IMR-90 (cell line): ENCODE data around the gene BOD1L2. TPM values are rescaled to one million over a fixed set of nuclear protein-coding genes. Genes with fewer than 3 reads are reported as not detected.

Experiments
- ATAC-seq: fragments of 200-7000 bp; cut with Tn5 transposase; 2 replicates; pipeline ENCODE4 v1.9.1; 2020; ENCODE audit warnings: low read depth, mild to moderate bottlenecking, moderate library complexity
- BruUV-seq: library from RNA; stranded (reverse); fragments of 400-500 nt; replicated peaks from 2 replicates; lab custom pipeline; 2021; lab: Mats Ljungman, UMichigan
- CTCF ChIA-PET: fragments of 300-600 bp; formaldehyde crosslinking; extraction: SDS; loops from one replicate; lab custom pipeline; 2021; ENCODE audit warnings: antibody characterized with exemption; lab: Yijun Ruan, JAX
- POLR2A ChIA-PET: fragments of 300-600 bp; sonication (Branson Sonifier 250); formaldehyde crosslinking; loops from one replicate; lab custom pipeline; 2022; ENCODE audit warnings: antibody characterized with exemption; ENCODE audit not compliant: unreplicated experiment; lab: Charles Lee
- DNase-seq: peaks from one replicate; pipeline ENCODE4 v3.0.0; 2013
- H2AFZ ChIP-seq: replicated peaks from 2 replicates; pipeline ENCODE3; 2013; ENCODE audit warnings: low read length, mild to moderate bottlenecking; ENCODE audit not compliant: poor library complexity
- H2AK5ac ChIP-seq: 2 replicates; pipeline ENCODE4 v1.6.1; 2013; ENCODE audit warnings: low read depth, low read length, inconsistent platforms
- H2AK9ac ChIP-seq: replicated peaks from 2 replicates; pipeline ENCODE3; 2013; ENCODE audit warnings: mild to moderate bottlenecking, low read depth, low read length, moderate library complexity; ENCODE audit not compliant: poor library complexity
- H2BK120ac ChIP-seq: 2 replicates; pipeline ENCODE4 v1.6.1; 2013; ENCODE audit warnings: low read depth, low read length, inconsistent platforms
- H2BK15ac ChIP-seq: 3 replicates; pipeline ENCODE4 v1.6.1; 2013; ENCODE audit warnings: low read depth, low read length, inconsistent platforms
- H2BK20ac ChIP-seq: 2 replicates; pipeline ENCODE4 v1.6.1; 2013; ENCODE audit warnings: low read depth, mild to moderate bottlenecking, inconsistent platforms, low read length, moderate library complexity
- H2BK5ac ChIP-seq: 2 replicates; pipeline ENCODE4 v1.6.1; 2013; ENCODE audit warnings: mild to moderate bottlenecking, low read depth, low read length, inconsistent platforms; ENCODE audit not compliant: poor library complexity, severe bottlenecking
- H3K14ac ChIP-seq: replicated peaks from 2 replicates; pipeline ENCODE4 v1.6.1; 2013; ENCODE audit warnings: low read depth, low read length, inconsistent platforms
- H3K18ac ChIP-seq: 2 replicates; pipeline ENCODE4 v1.6.1; 2013; ENCODE audit warnings: low read depth, low read length, control low read depth
- H3K23ac ChIP-seq: 2 replicates; pipeline ENCODE4 v1.6.1; 2013; ENCODE audit warnings: low read depth, low read length, inconsistent platforms
- H3K27ac ChIP-seq: 2 replicates; pipeline ENCODE4 v1.5.1; 2013; ENCODE audit warnings: mild to moderate bottlenecking, control low read depth, low read length; ENCODE audit not compliant: insufficient read depth
- H3K27me3 ChIP-seq: 2 replicates; pipeline ENCODE4 v1.6.1; 2013; ENCODE audit warnings: low read length; ENCODE audit not compliant: control insufficient read depth, insufficient read depth
- H3K36me3 ChIP-seq: 2 replicates; pipeline ENCODE4 v1.6.1; 2013; ENCODE audit warnings: low read length, mixed read lengths; ENCODE audit not compliant: control insufficient read depth, insufficient read depth
- H3K4ac ChIP-seq: 2 replicates; pipeline ENCODE4 v1.6.1; 2013; ENCODE audit warnings: low read depth, low read length, inconsistent platforms
- H3K4me1 ChIP-seq: 2 replicates; pipeline ENCODE4 v1.6.1; 2013; ENCODE audit warnings: low read length, mixed read lengths; ENCODE audit not compliant: control insufficient read depth, insufficient read depth
- H3K4me2 ChIP-seq: 2 replicates; pipeline ENCODE4 v1.6.1; 2013; ENCODE audit warnings: low read depth, mild to moderate bottlenecking, control low read depth, low read length, moderate library complexity
- H3K4me3 ChIP-seq: 2 replicates; pipeline ENCODE4 v1.5.1; 2013; ENCODE audit warnings: low read depth, mild to moderate bottlenecking, control low read depth, low read length, moderate library complexity; ENCODE audit not compliant: insufficient read depth
- H3K56ac ChIP-seq: 2 replicates; pipeline ENCODE4 v1.6.1; 2013; ENCODE audit warnings: low read length, inconsistent platforms; ENCODE audit not compliant: insufficient read depth; ENCODE audit errors: extremely low read depth
- H3K79me1 ChIP-seq, 2 experiments: 2 replicates each; pipeline ENCODE4 v1.6.1; 2013; ENCODE audit warnings: low read length in 2 of 2, inconsistent platforms in 1 of 2, low read depth in 1 of 2
- H3K9ac ChIP-seq: 2 replicates; pipeline ENCODE4 v1.6.1; 2013; ENCODE audit warnings: low read depth, low read length, control low read depth
- H3K9me1 ChIP-seq: 2 replicates; pipeline ENCODE4 v1.6.1; 2013; ENCODE audit warnings: low read length, inconsistent platforms; ENCODE audit not compliant: insufficient read depth
- H3K9me3 ChIP-seq: 2 replicates; pipeline ENCODE4 v1.6.1; 2013; ENCODE audit warnings: low read length; ENCODE audit not compliant: control insufficient read depth, insufficient read depth
- H4K20me1 ChIP-seq: 2 replicates; pipeline ENCODE4 v1.6.1; 2013; ENCODE audit warnings: low read length, inconsistent platforms; ENCODE audit not compliant: insufficient read depth
- H4K5ac ChIP-seq: 2 replicates; pipeline ENCODE4 v1.6.1; 2013; ENCODE audit warnings: mild to moderate bottlenecking, low read depth, low read length, control low read depth
- H4K8ac ChIP-seq, 2 experiments: 2 replicates each; pipeline ENCODE4 v1.6.1; 2013; ENCODE audit warnings: low read depth in 2 of 2, low read length in 2 of 2, control low read depth in 1 of 2, inconsistent platforms in 1 of 2
- H4K91ac ChIP-seq: 2 replicates; pipeline ENCODE4 v1.6.1; 2013; ENCODE audit warnings: low read depth, low read length, inconsistent platforms; ENCODE audit not compliant: insufficient read depth
- CEBPB ChIP-seq: IDR thresholded peaks from 2 replicates; pipeline ENCODE4 v1.6.1; 2012; ENCODE audit warnings: low read depth, low read length, improper control_type of control experiment
- MAFK ChIP-seq: IDR thresholded peaks from 2 replicates; pipeline ENCODE4 v1.6.1; 2012; ENCODE audit warnings: low read depth, low read length, improper control_type of control experiment
- NFE2L2 ChIP-seq: fragments of 150-350 bp; IDR thresholded peaks from 2 replicates; pipeline ENCODE4 v1.6.1; 2016; ENCODE audit warnings: low read depth, mild to moderate bottlenecking, low read length
- POLR2A ChIP-seq: IDR thresholded peaks from 2 replicates; pipeline ENCODE4 v1.6.1; 2012; ENCODE audit warnings: mild to moderate bottlenecking, low read depth, low read length
- RAD21 ChIP-seq: IDR thresholded peaks from 2 replicates; pipeline ENCODE4 v1.6.1; 2012; ENCODE audit warnings: low read length, improper control_type of control experiment
- SMC3 ChIP-seq: fragments of 150-350 bp; IDR thresholded peaks from 2 replicates; pipeline ENCODE4 v1.6.1; 2016; ENCODE audit warnings: low read depth, mild to moderate bottlenecking, antibody characterized with exemption, low read length, moderate library complexity
- WGBS, 2 experiments: methylation state at CpG; one replicate each; pipeline versions ENCODE4 v1.1.5 to v1.1.7; 2013; ENCODE audit warnings: missing lambda C conversion rate in 2 of 2; ENCODE audit not compliant: insufficient read length in 1 of 2; ENCODE audit errors: extremely low coverage in 2 of 2; 5-methylcytosine and 5-hydroxymethylcytosine counted together
- dilution Hi-C: fragments of 300-500 bp; cut with HindIII; formaldehyde crosslinking; loops from one replicate; pipeline ENCODE4 v1.14.3; 2018; ENCODE audit warnings: low sequenced_read_pairs; ENCODE audit not compliant: unreplicated experiment
- in situ Hi-C: fragments of 300-500 bp; cut with MboI; formaldehyde crosslinking; loops from 3 replicates; pipeline ENCODE4 v1.14.3; 2019; ENCODE audit warnings: low sequenced_read_pairs, inconsistent platforms, mixed read lengths
- intact Hi-C: fragments of 100-400 bp; cut with micrococcal nuclease; formaldehyde crosslinking; loops from 2 replicates; pipeline ENCODE4 v1.10.0; 2022
- polyA plus RNA-seq, 3 experiments: library from polyadenylated mRNA; depleted of rRNA; stranded (reverse); fragments of >200 nt; gene quantifications; 2 replicates each; pipeline ENCODE4 v1.2.3, GENCODE V29; 2012; ENCODE audit warnings: low replicate concordance in 1 of 3
- total RNA-seq: library from RNA; depleted of rRNA; stranded (reverse); fragments of >200 nt; gene quantifications from 2 replicates; pipeline ENCODE4 v1.2.3, GENCODE V29; 2012

Gene BOD1L2
- total and polyA plus RNA-seq, 2 of the 4 experiments (the other 2 are of a cell fraction): not detected

GRCh38 chr18:57146956-57147636 lies at the start of gene BOD1L2 (continued):
- TF ChIP-seq NFE2L2: no peak

DNA sequence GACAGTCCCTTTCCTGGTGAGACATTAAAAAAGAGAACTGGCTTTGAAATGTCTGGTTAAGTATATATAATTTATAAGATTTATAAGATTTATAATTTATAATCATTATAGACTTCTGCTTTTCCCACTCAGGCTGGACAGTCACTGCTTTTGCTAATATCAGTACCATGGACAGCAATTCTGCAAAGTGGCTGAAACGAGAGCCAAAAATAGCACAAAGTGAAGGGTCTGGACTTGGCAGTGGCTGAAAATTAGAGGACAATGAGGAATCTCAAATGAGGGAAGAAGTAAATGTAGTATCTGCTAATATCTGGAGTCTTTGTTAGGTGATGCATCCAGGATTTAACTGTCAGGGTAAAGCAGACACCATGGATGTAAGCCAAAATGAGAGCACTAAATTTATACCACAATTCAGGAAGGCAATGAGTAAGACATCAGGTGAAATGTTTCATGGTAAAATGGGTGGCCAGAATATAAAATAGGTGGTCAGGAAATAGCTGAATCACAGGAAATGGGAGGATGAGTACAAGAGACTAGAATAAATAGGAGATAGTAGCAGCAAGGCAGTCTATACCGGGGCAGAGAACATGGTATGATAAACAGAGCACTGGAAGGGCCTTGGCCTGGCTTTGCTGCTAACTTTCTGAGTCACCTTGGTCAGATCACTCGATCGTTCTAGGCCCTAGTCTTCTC lies 39.6 kb upstream of the BOD1L2 start:
- Histone ChIP-seq H2BK5ac (no peak overlapping the region), H3K18ac (no peak overlapping the region), H4K8ac (no peak overlapping the region), H3K4me3 (no peak overlapping the region), H2BK120ac (no peak overlapping the region), H3K56ac (no peak overlapping the region), H4K20me1 (no peaks in the 10 kb centered on the region), H2BK15ac (no peak overlapping the region), H3K9me3 (no peaks in the 10 kb centered on the region), H3K23ac (no peak overlapping the region), H3K27me3 (no peaks in the 10 kb centered on the region), H4K5ac (no peak overlapping the region), H3K9me1 (no peaks in the 10 kb centered on the region), H3K27ac (no peak overlapping the region), H3K9ac (no peak overlapping the region), H3K14ac (no peak overlapping the region), H3K4me1 (no peaks in the 10 kb centered on the region), H3K36me3 (no peaks in the 10 kb centered on the region), H2AFZ (no peak overlapping the region), H3K4me2 (no peak overlapping the region), H4K91ac (no peak overlapping the region), H2AK9ac (no peak overlapping the region), H2AK5ac (no peak overlapping the region), H3K4ac (no peak overlapping the region), H2BK20ac (no peak overlapping the region), H3K79me1 (no peaks in the 10 kb centered on the region)
- ATAC-seq: peak; percentile 71
- in situ Hi-C loops (no loop called here), dilution Hi-C loops (no loop called here), intact Hi-C loops (loop anchor here (5.0 kb wide), 1 partner anchor 245 kb away; the partner anchor contains the start of gene ST8SIA3)
- TF ChIP-seq CEBPB (no peak), MAFK (no peak), RAD21 (no peak), POLR2A (no peak), SMC3 (no peak)
- POLR2A ChIA-PET: no interaction called here
- CTCF ChIA-PET: no interaction called here
- peak; percentile 43 for DNase-seq
- no CpG with 5 or more reads among the region's 4 CpGs for WGBS, 2 experiments
- BruUV-seq: no TSS peak
